ENCODE results near the gene SHC2.

Gene SHC2, protein sequence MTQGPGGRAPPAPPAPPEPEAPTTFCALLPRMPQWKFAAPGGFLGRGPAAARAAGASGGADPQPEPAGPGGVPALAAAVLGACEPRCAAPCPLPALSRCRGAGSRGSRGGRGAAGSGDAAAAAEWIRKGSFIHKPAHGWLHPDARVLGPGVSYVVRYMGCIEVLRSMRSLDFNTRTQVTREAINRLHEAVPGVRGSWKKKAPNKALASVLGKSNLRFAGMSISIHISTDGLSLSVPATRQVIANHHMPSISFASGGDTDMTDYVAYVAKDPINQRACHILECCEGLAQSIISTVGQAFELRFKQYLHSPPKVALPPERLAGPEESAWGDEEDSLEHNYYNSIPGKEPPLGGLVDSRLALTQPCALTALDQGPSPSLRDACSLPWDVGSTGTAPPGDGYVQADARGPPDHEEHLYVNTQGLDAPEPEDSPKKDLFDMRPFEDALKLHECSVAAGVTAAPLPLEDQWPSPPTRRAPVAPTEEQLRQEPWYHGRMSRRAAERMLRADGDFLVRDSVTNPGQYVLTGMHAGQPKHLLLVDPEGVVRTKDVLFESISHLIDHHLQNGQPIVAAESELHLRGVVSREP

DNA sequence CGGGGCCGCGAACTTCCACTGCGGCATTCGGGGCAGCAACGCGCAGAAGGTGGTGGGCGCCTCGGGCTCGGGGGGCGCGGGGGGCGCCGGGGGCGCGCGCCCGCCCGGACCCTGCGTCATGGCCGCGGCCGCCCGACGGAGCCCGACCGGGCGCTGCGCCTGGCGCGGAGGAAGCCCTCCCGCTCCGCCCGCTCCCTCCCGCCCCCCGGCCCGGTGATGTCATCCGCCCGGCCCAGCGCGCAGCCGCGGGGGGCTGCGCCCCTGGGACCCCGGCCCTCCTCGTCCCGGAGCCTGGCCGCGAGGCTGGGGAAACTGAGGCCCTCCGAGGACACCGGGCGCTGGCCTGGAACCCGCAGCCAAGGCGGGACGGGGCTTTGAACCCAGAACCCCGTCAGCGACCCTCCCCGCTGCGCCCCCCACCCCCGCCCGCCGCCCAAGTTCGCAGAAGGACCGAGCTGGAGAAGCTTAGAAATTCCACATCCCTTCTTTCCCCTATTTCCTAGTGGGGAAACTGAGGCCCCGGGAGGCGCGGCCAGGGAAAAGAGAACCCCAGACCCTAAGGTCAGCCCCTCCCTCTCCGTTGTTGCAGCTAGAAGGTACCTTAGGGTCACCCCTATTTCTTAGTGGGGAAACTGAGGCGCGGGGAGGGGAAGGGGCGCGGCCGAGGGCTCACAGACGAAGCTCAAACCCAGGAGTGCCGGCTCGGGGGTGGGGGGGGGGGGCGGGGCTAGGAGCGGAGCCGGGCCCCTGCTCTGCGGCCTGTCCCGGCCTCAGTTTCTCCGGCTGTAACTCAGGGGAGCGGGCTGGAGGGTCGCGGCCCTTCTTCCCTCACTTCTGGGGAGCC, at the start of gene SHC2:
Gene SHC2 (minus strand): TSS at position 157 of the 844 bp plus-strand sequence. CDS start 37 bp downstream, at position 120.
- CTCF ChIA-PET, result no interaction called here
- POLR2A ChIA-PET, result interaction anchor here (0.9 to 1.8 kb wide), 3 partner anchors 26 to 173 kb away, joined by 3 to 6 read pairs (median 3); no protein-coding TSS in a partner anchor
- DNase-seq (ENCODE audit: extremely low spot score), result peak; percentile 71
- TF ChIP-seq ZNF384 (IDR thresholded peaks at IDR 0.05) (no peak), HDGF (IDR thresholded peaks at IDR 0.05; ENCODE audit: borderline replicate concordance) (no peak), CTBP1 (IDR thresholded peaks at IDR 0.05; ENCODE audit: borderline replicate concordance) (no peak), ARNT (IDR thresholded peaks at IDR 0.05) (no peak), LEF1 (IDR thresholded peaks at IDR 0.05; ENCODE audit: borderline replicate concordance) (no peak), L3MBTL2 (conservative IDR thresholded peaks at IDR 0.05) (no peak)

DNA sequence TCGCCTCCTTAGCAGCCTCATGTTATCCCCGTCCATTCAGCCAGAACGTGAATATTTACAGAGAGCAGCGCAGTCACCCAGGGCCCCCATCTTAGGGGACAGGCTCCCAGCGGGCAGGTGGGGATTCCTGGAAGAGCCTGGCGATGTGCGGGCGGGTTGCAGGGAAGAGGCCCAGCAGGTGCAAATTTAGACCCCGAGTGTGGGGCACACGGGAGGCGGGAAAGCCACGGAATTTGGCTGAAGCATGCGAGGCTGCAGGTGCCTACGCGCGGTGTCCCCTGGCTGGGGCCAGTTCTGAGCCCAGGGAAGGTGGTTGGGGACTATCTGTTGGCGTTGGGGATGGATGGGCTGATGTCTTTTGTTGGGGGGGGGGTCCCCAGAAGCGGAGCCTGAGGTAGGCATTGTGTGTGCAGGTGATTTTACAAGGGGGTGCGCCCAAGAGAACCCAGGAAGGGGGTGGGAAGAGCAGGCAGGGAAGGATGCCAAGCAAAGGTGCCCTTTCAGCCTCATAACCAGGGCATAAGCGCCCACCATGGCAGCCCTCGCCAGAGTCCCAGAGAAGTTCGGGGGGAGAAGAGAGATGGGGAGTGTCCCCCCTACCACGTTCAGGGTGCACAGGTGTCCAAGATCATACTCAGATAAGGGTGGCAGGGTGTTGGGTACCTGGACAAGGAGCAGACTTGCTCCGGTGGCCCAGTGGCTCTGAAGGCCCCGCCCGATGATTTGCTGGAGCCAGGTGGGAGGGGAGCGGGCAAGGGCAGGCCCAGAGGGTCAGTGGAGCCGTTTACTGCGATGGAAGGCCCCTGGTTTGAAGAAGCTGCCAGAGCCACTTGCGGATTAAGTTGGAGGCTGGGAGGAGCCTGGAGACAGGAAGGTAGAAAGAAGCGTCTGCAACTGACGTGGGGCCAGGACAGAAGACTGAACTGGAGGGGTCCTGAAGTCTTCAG, 47.6 kb upstream of the SHC2 start:
- CTCF ChIA-PET, result no interaction called here
- TF ChIP-seq L3MBTL2 (conservative IDR thresholded peaks at IDR 0.05) (no peak), HDGF (IDR thresholded peaks at IDR 0.05; ENCODE audit: borderline replicate concordance) (no peak)
- TF ChIP-seq, protein P1, sequence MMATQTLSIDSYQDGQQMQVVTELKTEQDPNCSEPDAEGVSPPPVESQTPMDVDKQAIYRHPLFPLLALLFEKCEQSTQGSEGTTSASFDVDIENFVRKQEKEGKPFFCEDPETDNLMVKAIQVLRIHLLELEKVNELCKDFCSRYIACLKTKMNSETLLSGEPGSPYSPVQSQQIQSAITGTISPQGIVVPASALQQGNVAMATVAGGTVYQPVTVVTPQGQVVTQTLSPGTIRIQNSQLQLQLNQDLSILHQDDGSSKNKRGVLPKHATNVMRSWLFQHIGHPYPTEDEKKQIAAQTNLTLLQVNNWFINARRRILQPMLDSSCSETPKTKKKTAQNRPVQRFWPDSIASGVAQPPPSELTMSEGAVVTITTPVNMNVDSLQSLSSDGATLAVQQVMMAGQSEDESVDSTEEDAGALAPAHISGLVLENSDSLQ (IDR thresholded peaks at IDR 0.05), result no peak
- DNase-seq (ENCODE audit: extremely low spot score), result no peak
- POLR2A ChIA-PET, result interaction anchor here (2.6 to 4.9 kb wide), 2 partner anchors 19 to 23 kb away, joined by 16 to 22 read pairs; partner anchors contain the start of gene CDC34

DNA sequence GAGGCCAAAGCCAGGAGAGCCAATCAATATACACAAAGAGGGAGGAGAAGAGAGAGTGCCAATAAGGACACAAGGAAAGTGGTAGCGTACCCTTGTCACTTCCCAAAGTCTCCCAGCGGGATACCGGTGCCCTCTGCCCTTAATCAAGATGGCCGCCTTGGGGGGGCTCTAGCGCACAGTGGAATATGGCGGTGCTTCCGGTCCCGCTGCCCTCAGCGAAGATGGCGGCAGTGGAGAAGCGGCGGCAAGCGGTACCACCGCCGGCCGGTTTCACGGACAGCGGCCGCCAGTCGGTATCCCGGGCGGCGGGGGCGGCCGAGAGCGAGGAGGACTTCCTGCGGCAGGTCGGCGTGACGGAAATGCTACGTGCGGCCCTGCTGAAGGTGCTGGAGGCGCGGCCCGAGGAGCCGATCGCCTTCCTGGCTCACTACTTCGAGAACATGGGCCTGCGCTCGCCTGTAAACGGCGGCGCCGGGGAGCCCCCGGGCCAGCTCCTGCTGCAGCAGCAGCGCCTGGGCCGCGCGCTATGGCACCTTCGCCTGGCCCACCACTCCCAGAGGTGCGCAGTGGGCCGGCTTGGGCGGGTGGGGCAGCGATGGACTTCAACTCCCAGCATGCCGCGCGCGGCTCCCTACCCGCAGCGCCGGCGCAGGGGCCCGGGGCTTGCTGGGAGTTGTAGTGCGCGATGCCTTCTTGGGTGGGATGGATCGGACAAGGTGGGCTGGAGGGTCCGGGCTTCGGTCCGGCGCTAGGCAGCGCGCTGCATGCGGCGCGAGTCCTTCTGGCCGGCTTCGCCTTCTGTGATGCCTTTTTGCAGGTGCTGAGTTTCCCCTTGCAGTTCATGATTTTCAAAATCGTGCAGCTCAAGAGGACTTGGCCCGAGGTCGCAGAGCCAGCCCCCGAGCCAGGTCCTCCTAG, 46.7 kb upstream of the SHC2 start, which contains the start of gene TPGS1:
Gene TPGS1 (plus strand): TSS at position 212 of the 918 bp plus-strand sequence. CDS start 10 bp downstream, at position 222.
- TF ChIP-seq ELF4 (IDR thresholded peaks at IDR 0.05), result peak; percentile 65
- no peak for TF ChIP-seq ARNT (IDR thresholded peaks at IDR 0.05)
- TF ChIP-seq L3MBTL2 (conservative IDR thresholded peaks at IDR 0.05), result peak; percentile 56
- TF ChIP-seq HDGF (IDR thresholded peaks at IDR 0.05; ENCODE audit: borderline replicate concordance), result no peak
- TF ChIP-seq FOXK2 (IDR thresholded peaks at IDR 0.05), result no peak
- no peak for TF ChIP-seq CTBP1 (IDR thresholded peaks at IDR 0.05; ENCODE audit: borderline replicate concordance)
- TF ChIP-seq, protein P1 (IDR thresholded peaks at IDR 0.05), result no peak
- TF ChIP-seq NFRKB (IDR thresholded peaks at IDR 0.05), result no peak; the same call in 1 of the 2 replicates
- peak; percentile 79 for DNase-seq (ENCODE audit: extremely low spot score)
- CTCF ChIA-PET, result interaction anchor here (1.2 to 1.4 kb wide), 4 partner anchors 8 to 24 kb away, joined by 3 to 11 read pairs (median 6); partner anchors contain the start of gene CDC34
- POLR2A ChIA-PET, result interaction anchor here (1.2 to 1.8 kb wide), 6 partner anchors 12 to 24 kb away, joined by 3 to 24 read pairs (median 6); partner anchors contain the start of gene CDC34

DNA sequence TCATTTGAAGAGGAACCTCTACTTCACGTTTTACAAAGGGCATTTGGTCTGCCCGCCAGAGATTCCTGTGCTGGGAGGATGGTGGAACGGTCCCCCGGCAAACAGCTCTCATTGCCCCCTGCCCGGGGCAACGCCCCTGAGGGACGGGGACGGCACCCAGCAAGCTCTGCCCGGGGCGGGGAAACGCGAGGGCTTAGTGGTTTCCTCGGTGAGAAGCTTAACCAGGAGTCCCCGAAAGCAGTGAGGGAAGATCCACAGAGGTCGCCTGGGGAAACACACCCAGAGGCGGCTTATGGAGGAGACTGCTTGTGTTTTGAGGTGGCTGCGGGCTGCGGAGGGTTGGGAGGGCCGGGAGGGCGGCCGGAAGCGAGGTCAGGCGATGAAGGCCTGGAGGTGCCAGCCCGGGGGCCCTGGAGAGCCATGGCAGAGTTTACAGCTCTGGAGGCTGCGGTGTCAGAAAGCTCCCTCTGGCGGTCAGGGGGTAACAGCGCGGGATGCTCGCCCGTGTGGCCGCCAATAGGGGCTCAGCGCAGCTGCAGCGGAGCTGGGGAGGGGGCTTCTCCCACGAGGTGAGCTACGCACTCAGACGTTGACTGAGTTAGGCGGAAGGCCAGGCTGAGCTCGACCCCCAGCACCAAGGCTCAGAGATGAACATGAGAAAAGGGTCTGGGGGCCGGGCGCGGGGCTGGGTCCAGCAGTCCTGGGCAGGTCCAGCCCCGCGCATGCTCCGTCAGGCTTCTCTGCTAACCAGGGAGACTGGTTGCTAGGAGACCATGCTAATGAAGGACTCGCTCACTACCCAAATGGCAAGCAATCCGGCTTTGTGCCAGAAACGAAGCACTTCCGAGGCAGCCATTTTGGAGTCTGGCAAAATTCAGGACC, 45.8 kb upstream of the SHC2 start:
- TF ChIP-seq ARNT (IDR thresholded peaks at IDR 0.05) (no peak), L3MBTL2 (conservative IDR thresholded peaks at IDR 0.05) (peak; percentile 50)
- ChIA-PET POLR2A (interaction anchor here (1.2 to 1.8 kb wide), 6 partner anchors 11 to 25 kb away, joined by 3 to 24 read pairs (median 6); partner anchors contain the start of gene CDC34), CTCF (interaction anchor here (0.6 to 1.4 kb wide), 8 partner anchors 9 to 240 kb away, joined by 3 to 11 read pairs (median 3); partner anchors contain the start of gene CDC34)
- DNase-seq (ENCODE audit: extremely low spot score), result peak; percentile 95

DNA sequence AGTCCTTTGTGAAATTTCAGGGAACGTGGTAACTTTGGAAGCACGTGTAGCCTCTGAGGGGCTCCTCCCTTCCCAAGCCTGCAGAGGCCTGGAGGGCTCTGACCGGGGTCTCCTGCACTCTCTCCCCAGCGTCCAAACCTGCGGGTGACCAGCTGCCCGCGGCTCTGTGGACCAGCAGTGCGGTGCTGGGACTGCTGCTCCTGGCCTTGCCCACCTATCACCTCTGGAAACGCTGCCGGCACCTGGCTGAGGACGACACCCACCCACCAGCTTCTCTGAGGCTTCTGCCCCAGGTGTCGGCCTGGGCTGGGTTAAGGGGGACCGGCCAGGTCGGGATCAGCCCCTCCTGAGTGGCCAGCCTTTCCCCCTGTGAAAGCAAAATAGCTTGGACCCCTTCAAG, 43.8 kb upstream of the SHC2 start:
- CTCF ChIA-PET, result no interaction called here
- TF ChIP-seq FOXM1 (IDR thresholded peaks at IDR 0.05; ENCODE audit: borderline replicate concordance) (no peak), FOXA1 (IDR thresholded peaks at IDR 0.05) (no peak), ELF4 (IDR thresholded peaks at IDR 0.05) (no peak), SUZ12 (IDR thresholded peaks at IDR 0.05) (no peak), ARNT (IDR thresholded peaks at IDR 0.05) (no peak), NFRKB (IDR thresholded peaks at IDR 0.05) (no peak), SP1 (IDR thresholded peaks at IDR 0.05) (no peak), CTBP1 (IDR thresholded peaks at IDR 0.05; ENCODE audit: borderline replicate concordance) (no peak), HDGF (IDR thresholded peaks at IDR 0.05; ENCODE audit: borderline replicate concordance) (no peak)
- TF ChIP-seq, protein P1 (IDR thresholded peaks at IDR 0.05), result no peak
- POLR2A ChIA-PET, result interaction anchor here (1.3 kb wide), 1 partner anchor 16 kb away, joined by 4 read pairs; no protein-coding TSS in a partner anchor
- DNase-seq (ENCODE audit: extremely low spot score), result no peak
